ENCODE data around the gene ESRP2.

Gene ESRP2

DNA sequence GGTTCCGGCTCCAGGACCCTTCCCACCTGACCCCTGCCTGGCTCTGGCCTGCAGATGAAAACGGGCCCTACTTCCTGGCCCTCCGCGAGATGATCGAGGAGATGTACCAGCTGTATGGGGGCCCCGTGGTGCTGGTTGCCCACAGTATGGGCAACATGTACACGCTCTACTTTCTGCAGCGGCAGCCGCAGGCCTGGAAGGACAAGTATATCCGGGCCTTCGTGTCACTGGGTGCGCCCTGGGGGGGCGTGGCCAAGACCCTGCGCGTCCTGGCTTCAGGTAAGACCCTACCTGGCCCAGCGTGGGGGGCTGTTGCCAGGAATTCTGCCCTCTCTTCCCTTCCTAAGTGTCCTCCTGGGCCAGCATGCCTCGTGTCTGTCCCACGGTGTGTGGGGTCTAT is 19.8 kb upstream of the ESRP2 start:
- no peak for DNase-seq
- TF ChIP-seq POLR2A (IDR thresholded peaks at IDR 0.05; ENCODE audit: low read length), result no peak
- TF ChIP-seq GATA1 (IDR thresholded peaks at IDR 0.05; ENCODE audit: low read depth, low read length), result no peak

DNA sequence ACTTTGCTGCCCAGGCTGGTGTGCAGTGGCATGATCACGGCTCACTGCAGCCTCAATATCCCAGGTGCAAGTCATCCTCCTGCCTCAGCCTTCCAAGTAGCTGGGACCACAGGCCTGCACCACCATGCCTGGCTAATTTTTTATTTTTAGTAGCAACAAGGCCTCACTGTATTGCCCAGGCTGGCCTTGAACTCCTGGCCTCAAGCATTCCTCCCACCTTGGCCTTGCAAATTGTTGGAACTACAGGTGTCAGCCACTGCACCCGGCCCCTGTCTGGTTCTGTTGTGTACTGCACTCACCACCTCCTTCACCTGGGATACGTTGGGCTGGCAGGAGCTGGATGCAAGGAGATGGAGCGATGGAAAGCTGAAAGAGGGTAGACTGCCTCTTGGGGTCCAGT is 17.8 kb upstream of the ESRP2 start:
- TF ChIP-seq POLR2A (IDR thresholded peaks at IDR 0.05; ENCODE audit: low read length) (no peak), GATA1 (IDR thresholded peaks at IDR 0.05; ENCODE audit: low read depth, low read length) (no peak)
- no peak for DNase-seq

DNA sequence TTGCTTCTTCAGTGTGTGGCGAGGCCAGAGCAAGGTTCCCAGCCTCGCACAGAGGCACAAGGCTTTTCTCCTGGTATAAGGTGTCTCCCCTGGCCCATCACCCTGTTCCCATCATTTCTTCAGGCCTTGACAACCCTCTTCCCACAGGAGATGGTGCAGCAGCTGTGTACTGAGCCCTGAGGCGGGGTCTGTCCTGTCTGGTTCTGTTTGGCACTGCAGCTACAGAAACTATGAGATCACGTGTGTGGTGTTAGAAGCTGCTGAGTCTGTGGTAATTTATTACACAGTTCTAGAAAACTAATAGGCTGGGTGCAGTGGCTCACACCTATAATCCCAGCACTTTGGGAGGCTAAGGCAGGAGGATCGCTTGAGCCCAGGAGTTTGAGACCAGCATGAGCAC is 16.5 kb upstream of the ESRP2 start:
- DNase-seq, result no peak
- no peak for TF ChIP-seq GATA1 (IDR thresholded peaks at IDR 0.05; ENCODE audit: low read depth, low read length)
- TF ChIP-seq POLR2A (IDR thresholded peaks at IDR 0.05; ENCODE audit: low read length), result no peak

DNA sequence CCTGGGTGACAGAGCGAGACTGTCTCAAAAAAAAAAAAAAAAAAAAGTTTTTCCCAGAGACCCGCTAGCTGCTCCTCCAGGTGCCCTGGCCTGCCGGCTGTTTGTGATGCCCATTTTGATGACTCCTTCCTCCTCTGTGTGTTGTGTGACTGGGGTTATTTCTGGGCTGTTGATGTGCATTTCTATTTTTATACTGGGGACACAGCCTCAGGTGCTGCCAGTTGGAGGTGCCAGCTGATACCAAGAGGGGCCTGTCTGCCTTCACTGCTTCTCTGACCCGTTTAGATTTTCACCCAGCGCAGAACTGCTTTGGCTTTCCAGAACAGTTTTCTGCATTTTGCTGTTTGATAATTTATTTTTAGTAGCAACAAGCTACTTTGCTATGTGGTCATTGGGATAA is 15.9 kb upstream of the ESRP2 start:
- TF ChIP-seq POLR2A (IDR thresholded peaks at IDR 0.05; ENCODE audit: low read length) (no peak), GATA1 (IDR thresholded peaks at IDR 0.05; ENCODE audit: low read depth, low read length) (no peak)
- no peak for DNase-seq

- TF ChIP-seq GATA1 (IDR thresholded peaks at IDR 0.05; ENCODE audit: low read depth, low read length) (no peak), POLR2A (IDR thresholded peaks at IDR 0.05; ENCODE audit: low read length) (no peak)
These were observed 15.0 kb upstream of the ESRP2 start for GRCh38 chr16:68250951-68251350.

DNA sequence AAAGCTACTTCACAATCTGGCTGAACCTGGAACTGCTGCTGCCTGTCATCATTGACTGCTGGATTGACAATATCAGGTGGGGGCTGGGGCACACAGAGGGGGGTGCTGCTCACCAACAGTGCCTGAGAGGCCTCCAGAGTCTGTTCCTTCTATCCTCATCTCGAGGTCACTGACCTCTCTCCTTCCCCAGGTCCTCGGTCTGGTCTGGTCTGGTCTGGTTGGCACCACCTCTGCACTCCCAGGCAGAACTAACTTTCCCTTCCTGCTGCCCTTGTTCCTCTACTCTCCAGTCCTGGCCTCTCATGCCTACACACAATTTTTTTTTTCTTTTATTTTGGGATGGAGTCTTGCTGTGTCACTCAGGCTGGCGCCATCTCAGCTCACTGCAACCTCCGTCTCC is 13.4 kb upstream of the ESRP2 start:
- TF ChIP-seq POLR2A (IDR thresholded peaks at IDR 0.05; ENCODE audit: low read length) (no peak), GATA1 (IDR thresholded peaks at IDR 0.05; ENCODE audit: low read depth, low read length) (no peak)
- DNase-seq, result no peak

More at GRCh38 chr16:68250951-68251350, 15.0 kb upstream of the ESRP2 start:
- no peak for DNase-seq

GRCh38 chr16:68247932-68248331 is 12.0 kb upstream of the ESRP2 start:
- TF ChIP-seq POLR2A (IDR thresholded peaks at IDR 0.05; ENCODE audit: low read length), result no peak
- TF ChIP-seq GATA1 (IDR thresholded peaks at IDR 0.05; ENCODE audit: low read depth, low read length), result no peak

GRCh38 chr16:68247400-68247799 is 11.5 kb upstream of the ESRP2 start:
- DNase-seq, result no peak

More at GRCh38 chr16:68247932-68248331, 12.0 kb upstream of the ESRP2 start:
- no peak for DNase-seq

GRCh38 chr16:68246666-68247065 is 10.7 kb upstream of the ESRP2 start:
- peak; percentile 46 to 68 for DNase-seq
- TF ChIP-seq GATA1 (IDR thresholded peaks at IDR 0.05; ENCODE audit: low read depth, low read length), result no peak
- TF ChIP-seq POLR2A (IDR thresholded peaks at IDR 0.05; ENCODE audit: low read length), result no peak

More at GRCh38 chr16:68247400-68247799, 11.5 kb upstream of the ESRP2 start:
- TF ChIP-seq POLR2A (IDR thresholded peaks at IDR 0.05; ENCODE audit: low read length), result no peak
- no peak for TF ChIP-seq GATA1 (IDR thresholded peaks at IDR 0.05; ENCODE audit: low read depth, low read length)

GRCh38 chr16:68246121-68246520 is 10.2 kb upstream of the ESRP2 start:
- no peak for TF ChIP-seq POLR2A (IDR thresholded peaks at IDR 0.05; ENCODE audit: low read length)
- TF ChIP-seq GATA1 (IDR thresholded peaks at IDR 0.05; ENCODE audit: low read depth, low read length), result no peak

GRCh38 chr16:68244903-68245853 is 9.3 kb upstream of the ESRP2 start, which contains the start of gene PLA2G15:
Gene PLA2G15 (plus strand): TSS chr16:68245373. CDS start chr16:68245427, 54 bp downstream.
- TF ChIP-seq GATA1 (IDR thresholded peaks at IDR 0.05; ENCODE audit: low read depth, low read length) (no peak), POLR2A (IDR thresholded peaks at IDR 0.05; ENCODE audit: low read length) (peak; percentile 35)
- DNase-seq, result peak; percentile 96 to 98

More at GRCh38 chr16:68246121-68246520, 10.2 kb upstream of the ESRP2 start:
- no peak for DNase-seq

DNA sequence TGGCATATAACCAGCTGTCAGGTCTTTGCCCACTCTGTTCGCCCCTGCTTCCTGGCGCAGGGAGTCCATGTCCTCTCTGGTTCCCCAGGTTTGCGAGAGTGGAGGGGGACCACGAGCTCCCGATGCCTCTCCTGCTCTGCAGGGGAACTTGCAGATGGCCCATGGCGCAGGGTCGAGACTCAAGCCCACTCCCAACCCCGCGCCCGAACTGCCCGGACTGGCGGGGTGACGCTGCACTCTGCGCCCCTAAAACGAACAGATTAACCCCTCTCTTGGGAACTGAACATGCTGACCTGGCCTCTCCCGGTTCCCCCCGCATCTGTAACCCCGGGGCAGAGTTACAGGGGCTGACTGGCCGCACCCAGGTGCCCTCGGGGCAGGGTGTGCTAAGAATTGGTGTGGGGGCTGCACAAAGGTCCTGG is 8.6 kb upstream of the ESRP2 start:
- TF ChIP-seq GATA1 (IDR thresholded peaks at IDR 0.05; ENCODE audit: low read depth, low read length) (no peak), POLR2A (IDR thresholded peaks at IDR 0.05; ENCODE audit: low read length) (no peak)
- no peak for DNase-seq

DNA sequence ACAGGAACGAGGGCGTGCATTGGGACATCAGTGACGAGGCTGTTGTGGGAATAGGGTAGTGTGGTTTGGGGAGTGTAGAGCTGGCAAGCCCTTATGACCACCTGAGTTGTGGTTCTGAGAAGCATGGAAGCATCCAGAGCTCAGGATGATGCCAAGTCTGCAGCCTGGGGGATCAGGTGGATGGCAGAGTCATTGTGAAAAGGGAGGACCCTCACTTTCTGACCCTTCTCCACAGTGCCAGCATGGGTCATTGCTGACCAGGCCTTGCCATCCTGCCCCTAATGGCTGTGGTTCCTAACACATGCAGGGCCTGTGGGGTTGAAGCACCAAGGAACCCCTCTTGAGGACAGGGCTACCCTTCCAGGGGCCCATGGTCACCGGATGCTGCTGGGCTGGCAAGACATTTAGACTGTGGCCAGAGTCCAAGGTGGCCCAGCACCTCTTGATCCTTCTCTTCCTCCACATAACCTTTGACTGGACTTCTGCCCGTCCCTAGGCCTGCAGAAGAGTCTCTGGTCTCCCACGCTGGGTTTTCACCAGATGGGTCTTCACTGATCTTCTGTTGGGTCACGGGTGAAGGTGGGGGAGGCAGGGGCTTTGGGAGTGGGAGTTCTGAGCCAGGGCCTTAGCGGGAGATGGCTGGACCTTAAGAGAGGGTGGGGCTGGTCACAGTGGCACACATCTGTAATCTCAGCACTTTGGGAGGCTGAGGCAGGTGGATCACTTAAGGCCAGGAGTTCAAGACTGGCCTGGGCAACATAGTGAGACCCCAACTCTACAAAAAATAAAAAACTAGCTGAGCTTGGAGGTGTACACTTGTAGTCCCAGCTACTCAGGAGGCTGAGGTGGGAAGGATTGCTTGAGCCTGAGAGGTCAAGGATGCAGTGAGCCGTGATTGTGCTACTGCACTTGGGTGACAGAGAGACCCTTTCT is 7.3 kb upstream of the ESRP2 start:
- no peak for DNase-seq
- TF ChIP-seq POLR2A (IDR thresholded peaks at IDR 0.05; ENCODE audit: low read length) (no peak), GATA1 (IDR thresholded peaks at IDR 0.05; ENCODE audit: low read depth, low read length) (no peak)

DNA sequence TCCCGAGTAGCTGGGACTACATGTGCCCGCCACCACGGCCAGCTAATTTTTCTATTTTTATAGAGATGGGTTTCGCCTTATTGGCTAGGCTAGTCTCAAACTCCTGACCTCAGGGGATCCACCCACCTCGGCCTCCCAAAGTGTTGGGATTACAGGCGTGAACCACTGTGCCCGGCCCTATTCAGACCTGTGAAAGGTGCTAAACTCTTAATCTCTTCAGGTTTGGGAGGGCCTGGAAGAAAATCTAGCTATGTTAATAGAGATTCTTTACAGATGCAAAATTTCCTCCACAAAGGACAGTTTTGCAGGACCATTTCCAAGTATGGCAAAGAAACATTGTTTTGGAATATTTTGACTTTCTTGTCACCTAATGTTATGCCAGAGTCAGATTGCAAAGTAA is 6.2 kb upstream of the ESRP2 start:
- no peak for DNase-seq
- no peak for TF ChIP-seq GATA1 (IDR thresholded peaks at IDR 0.05; ENCODE audit: low read depth, low read length)
- TF ChIP-seq POLR2A (IDR thresholded peaks at IDR 0.05; ENCODE audit: low read length), result no peak
